GM18858 (cell line): ENCODE results near the gene CLEC2B.

ENCODE experiments used
- ATAC-seq: cut with Tn5 transposase; IDR thresholded peaks from one replicate; pipeline ENCODE4 v1.9.1; 2021; ENCODE audit not compliant: unreplicated experiment

Gene CLEC2B

GRCh38 chr12:9809866-9810265 is 59.3 kb downstream of the CLEC2B start:
- ATAC-seq = no peak

- ATAC-seq = no peak
These were observed 59.8 kb downstream of the CLEC2B start for GRCh38 chr12:9809338-9809737.

GRCh38 chr12:9808504-9808903 is 60.6 kb downstream of the CLEC2B start:
- ATAC-seq = no peak

GRCh38 chr12:9806714-9807113 is 62.4 kb downstream of the CLEC2B start:
- no peak for ATAC-seq

DNA sequence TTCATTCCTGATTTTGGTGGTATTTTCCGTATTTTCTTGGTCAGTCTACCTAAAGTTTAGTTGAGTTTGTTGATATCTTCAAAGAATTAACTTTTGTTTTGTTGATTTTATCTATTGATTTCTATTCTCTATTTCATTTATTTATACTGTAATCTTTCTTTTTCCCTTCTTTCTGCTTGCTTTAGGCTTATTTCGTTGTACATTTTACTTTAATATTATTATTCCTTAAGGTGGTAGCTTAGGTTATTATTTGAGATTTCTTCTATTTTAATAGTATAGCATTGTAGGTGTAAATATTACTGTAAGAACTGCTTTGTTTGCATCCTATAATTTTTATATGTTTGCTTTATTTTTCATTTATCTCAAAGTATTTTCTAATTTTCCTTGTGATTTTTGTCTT is 63.3 kb downstream of the CLEC2B start:
- no peak for ATAC-seq
